Right lobe of liver (tissue), 4 donors: Measurements from ENCODE around the gene FAM163B.

ENCODE experiments used
- POLR2A ChIP-seq: fragments of 450-650 bp; IDR thresholded peaks from one replicate; pipeline ENCODE4 v1.6.1; 2017; ENCODE audit warnings: antibody characterized with exemption, mild to moderate bottlenecking
- TF ChIP-seq, protein P1 (sequence below), 4 donors: fragments of 200-600 bp in 3 of 4; fragments of 450-650 bp in 1 of 4; IDR thresholded peaks; one replicate each; pipeline versions ENCODE4 v1.5.1 to v1.8.0; 2016 to 2022; ENCODE audit warnings: antibody characterized with exemption in 4 of 4, mild to moderate bottlenecking in 2 of 4
- donor health status: DM: no; HTN: no; CAD: no.
- donor health status: DM: no; HTN: no; CAD: no.
- donor health status: DM: no; HTN: yes; CAD: no.

DNA sequence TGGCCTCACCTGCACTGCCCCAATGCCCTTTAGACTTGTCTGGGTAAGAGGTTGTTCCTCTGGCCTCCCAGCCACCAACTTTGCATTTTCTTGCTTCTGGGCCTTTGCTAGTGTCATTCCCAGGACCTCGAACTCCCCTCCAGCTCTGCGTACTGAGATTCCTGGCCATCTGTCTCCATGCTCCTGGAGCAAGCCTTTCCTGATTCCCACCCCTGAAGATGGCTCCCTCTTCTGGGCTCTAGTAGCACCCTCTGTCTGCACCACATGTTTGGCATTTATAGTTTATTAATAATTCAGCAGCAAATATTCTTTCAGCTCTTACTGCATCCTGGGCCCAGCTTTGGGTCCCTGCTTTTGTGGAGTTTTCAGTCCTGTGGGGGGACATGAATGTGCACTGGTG lies 14.9 kb downstream of the FAM163B start:
- no peak for TF ChIP-seq POLR2A
- TF ChIP-seq, protein P1, sequence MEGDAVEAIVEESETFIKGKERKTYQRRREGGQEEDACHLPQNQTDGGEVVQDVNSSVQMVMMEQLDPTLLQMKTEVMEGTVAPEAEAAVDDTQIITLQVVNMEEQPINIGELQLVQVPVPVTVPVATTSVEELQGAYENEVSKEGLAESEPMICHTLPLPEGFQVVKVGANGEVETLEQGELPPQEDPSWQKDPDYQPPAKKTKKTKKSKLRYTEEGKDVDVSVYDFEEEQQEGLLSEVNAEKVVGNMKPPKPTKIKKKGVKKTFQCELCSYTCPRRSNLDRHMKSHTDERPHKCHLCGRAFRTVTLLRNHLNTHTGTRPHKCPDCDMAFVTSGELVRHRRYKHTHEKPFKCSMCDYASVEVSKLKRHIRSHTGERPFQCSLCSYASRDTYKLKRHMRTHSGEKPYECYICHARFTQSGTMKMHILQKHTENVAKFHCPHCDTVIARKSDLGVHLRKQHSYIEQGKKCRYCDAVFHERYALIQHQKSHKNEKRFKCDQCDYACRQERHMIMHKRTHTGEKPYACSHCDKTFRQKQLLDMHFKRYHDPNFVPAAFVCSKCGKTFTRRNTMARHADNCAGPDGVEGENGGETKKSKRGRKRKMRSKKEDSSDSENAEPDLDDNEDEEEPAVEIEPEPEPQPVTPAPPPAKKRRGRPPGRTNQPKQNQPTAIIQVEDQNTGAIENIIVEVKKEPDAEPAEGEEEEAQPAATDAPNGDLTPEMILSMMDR (IDR thresholded peaks at IDR 0.05), result no peak
